Peyer's patch (tissue), 4 donors: ENCODE measurements around the gene GNG12. TPM values are rescaled to one million over a fixed set of nuclear protein-coding genes. Genes with fewer than 3 reads are reported as not detected.

Source experiments
- DNase-seq, 3 donors: peaks; one replicate each; pipeline ENCODE4 v3.0.0-alpha.2; 2017 to 2019
- H3K27ac ChIP-seq, 4 donors: fragments of 200-600 bp; sonication (generic); one replicate each; pipeline ENCODE4 v1.5.1; 2016 to 2019
- H3K27me3 ChIP-seq, 2 donors: fragments of 200-600 bp; sonication (generic); one replicate each; pipeline ENCODE4 v1.5.1; 2019
- H3K36me3 ChIP-seq, 3 donors: fragments of 200-600 bp; sonication (generic); one replicate each; pipeline ENCODE4 v1.5.1; 2016 to 2019
- H3K4me1 ChIP-seq, 4 donors: fragments of 200-600 bp; sonication (generic); one replicate each; pipeline ENCODE4 v1.5.1; 2016 to 2019
- H3K4me3 ChIP-seq, 4 donors: fragments of 200-600 bp; sonication (generic); 1 replicate in 3 of 4; 2 replicates in 1 of 4; pipeline ENCODE4 v1.5.1; 2016 to 2019; ENCODE audit warnings: mild to moderate bottlenecking in 1 of 4
- H3K9me3 ChIP-seq, 4 donors: fragments of 200-600 bp; sonication (generic); one replicate each; pipeline ENCODE4 v1.5.1; 2016 to 2019; ENCODE audit warnings: mild to moderate bottlenecking in 1 of 4
- POLR2A ChIP-seq, 2 donors: fragments of 450-650 bp; IDR thresholded peaks; one replicate each; pipeline ENCODE4 v1.5.1; 2017; ENCODE audit warnings: antibody characterized with exemption in 2 of 2, mild to moderate bottlenecking in 2 of 2, moderate library complexity in 2 of 2
- total RNA-seq, 4 donors: library from RNA; depleted of rRNA; stranded (reverse); fragments of >200 nt; gene quantifications; one replicate each; pipeline ENCODE4 v1.1.0, GENCODE V29; 2016
- TF ChIP-seq, protein P1 (sequence below), 6 experiments: fragments of 450-650 bp in 4 of 6; fragments of 200-600 bp in 2 of 6; sonication (generic) in 1 of 6; IDR thresholded peaks; one replicate each; pipeline ENCODE4 v1.5.1; 2017 to 2019; ENCODE audit warnings: antibody characterized with exemption in 6 of 6, mild to moderate bottlenecking in 3 of 6, moderate library complexity in 1 of 6

The GNG12 gene
- total RNA-seq, 4 donors from 2014 or later, result 61.9 to 271 (median 165) TPM

DNA sequence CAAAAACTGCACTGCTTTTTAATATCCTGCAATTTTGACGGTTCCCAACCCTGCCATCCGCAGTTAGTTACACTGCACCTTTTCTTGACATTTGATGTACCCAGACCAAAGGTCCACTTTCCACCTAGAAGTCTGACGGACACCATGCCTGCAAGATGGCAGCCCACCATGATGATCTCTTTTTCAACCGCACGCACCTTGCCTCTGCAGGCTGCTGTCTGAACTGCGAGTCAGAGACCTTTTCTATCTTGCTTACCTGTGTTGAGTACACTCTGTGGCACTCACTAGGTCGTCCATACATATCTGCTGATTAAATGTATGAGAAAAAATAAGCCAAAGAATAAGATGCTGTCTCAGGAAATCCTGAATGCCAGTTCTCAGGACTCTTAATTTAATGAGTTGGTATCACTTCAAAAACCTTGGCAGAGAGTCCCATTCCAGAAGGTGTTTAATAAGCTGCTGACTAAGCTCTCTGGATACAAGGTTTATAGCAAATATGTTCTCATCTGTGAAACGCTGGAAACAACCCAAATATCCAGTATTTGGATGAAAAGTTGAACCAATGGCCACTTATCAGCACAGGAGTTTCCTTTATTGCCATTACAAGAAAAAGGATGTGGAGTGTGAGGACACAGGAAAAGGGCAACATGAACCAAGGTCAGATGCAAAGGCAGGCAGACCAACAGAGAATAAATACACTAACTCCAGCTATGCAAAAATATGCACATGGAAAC is 37.9 kb downstream of the GNG12 start:
- Histone ChIP-seq H3K4me1 (peaks cover 0 to 19% (median 2%) of the 10 kb centered on the region in 4 donors), H3K9me3 (no peaks in the 10 kb centered on the region), H3K4me3 (no peak overlapping the region), H3K27ac (no peak overlapping the region), H3K36me3 (no peaks in the 10 kb centered on the region), H3K27me3 (no peaks in the 10 kb centered on the region)
- TF ChIP-seq, protein P1, sequence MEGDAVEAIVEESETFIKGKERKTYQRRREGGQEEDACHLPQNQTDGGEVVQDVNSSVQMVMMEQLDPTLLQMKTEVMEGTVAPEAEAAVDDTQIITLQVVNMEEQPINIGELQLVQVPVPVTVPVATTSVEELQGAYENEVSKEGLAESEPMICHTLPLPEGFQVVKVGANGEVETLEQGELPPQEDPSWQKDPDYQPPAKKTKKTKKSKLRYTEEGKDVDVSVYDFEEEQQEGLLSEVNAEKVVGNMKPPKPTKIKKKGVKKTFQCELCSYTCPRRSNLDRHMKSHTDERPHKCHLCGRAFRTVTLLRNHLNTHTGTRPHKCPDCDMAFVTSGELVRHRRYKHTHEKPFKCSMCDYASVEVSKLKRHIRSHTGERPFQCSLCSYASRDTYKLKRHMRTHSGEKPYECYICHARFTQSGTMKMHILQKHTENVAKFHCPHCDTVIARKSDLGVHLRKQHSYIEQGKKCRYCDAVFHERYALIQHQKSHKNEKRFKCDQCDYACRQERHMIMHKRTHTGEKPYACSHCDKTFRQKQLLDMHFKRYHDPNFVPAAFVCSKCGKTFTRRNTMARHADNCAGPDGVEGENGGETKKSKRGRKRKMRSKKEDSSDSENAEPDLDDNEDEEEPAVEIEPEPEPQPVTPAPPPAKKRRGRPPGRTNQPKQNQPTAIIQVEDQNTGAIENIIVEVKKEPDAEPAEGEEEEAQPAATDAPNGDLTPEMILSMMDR (IDR thresholded peaks at IDR 0.05), result peak in 1 of 6 experiments; percentile 10
- TF ChIP-seq POLR2A (IDR thresholded peaks at IDR 0.05), result no peak
- DNase-seq, result no peak

DNA sequence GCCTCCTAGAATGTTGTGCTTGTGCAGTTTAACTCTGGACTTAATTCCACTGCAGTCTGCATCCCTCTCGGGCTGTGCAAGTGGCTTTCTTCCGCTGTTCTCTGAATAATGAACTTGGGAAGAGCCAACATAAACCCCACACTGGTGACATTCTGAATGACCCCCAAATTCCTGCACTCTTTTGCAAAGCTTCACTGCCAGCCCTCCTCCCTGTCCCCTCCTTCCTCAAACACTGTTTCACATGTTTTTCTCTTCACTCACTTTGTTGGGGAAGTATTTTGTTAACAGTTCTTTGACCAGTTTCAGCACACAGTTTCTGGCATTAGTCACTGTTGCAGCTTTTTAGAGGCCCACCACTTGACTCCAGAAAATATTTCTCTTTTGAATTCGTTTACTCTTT is 39.7 kb downstream of the GNG12 start:
- Histone ChIP-seq H3K4me1 (peaks cover 0 to 19% (median 2%) of the 10 kb centered on the region in 4 donors), H3K4me3 (no peak overlapping the region), H3K27ac (peak overlapping the region in 3 of 4 donors; percentile 52 to 68 (median 54)), H3K27me3 (no peaks in the 10 kb centered on the region), H3K36me3 (no peaks in the 10 kb centered on the region), H3K9me3 (no peaks in the 10 kb centered on the region)
- no peak for TF ChIP-seq POLR2A (IDR thresholded peaks at IDR 0.05)
- DNase-seq, result no peak

- Histone ChIP-seq H3K27ac (peak overlapping the region in 3 of 4 donors; percentile 54 to 68 (median 61)), H3K4me1 (peaks cover 0 to 19% (median 2%) of the 10 kb centered on the region in 4 donors), H3K9me3 (no peaks in the 10 kb centered on the region), H3K27me3 (no peaks in the 10 kb centered on the region), H3K4me3 (no peak overlapping the region), H3K36me3 (no peaks in the 10 kb centered on the region)
- no peak for DNase-seq
- TF ChIP-seq, protein P1 (IDR thresholded peaks at IDR 0.05), result no peak
- no peak for TF ChIP-seq POLR2A (IDR thresholded peaks at IDR 0.05)
Measured at GRCh38 chr1:67792741-67793458, 40.4 kb downstream of the GNG12 start.

DNA sequence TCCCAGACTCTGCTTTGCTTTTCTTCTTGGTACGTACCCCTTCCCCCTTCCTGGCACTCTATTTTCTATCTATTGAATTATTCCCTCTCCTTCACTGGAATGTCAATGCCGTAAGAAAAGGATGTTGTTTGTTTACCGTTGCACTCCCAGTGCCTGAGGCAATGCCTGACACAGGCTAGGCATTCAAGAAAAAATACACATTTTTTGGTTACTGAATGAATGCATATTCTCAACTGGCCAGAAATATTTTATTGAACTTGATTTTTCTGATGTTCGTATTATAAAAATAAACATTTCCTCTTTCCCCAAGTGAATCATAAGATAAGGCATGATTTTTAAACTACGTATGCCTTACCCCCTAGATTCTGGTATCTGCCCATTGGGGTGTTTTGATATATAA is 41.2 kb downstream of the GNG12 start:
- H3K36me3 ChIP-seq, result no peaks in the 10 kb centered on the region
- H3K27ac ChIP-seq, result peak overlapping the region in 2 of 4 donors; percentile 61 to 68
- H3K27me3 ChIP-seq, result no peaks in the 10 kb centered on the region
- no peak overlapping the region for H3K4me3 ChIP-seq
- H3K9me3 ChIP-seq, result no peaks in the 10 kb centered on the region
- no peak for DNase-seq
- peaks cover 0 to 19% (median 2%) of the 10 kb centered on the region in 4 donors for H3K4me1 ChIP-seq
- TF ChIP-seq, protein P1 (IDR thresholded peaks at IDR 0.05), result no peak
- no peak for TF ChIP-seq POLR2A (IDR thresholded peaks at IDR 0.05)

- H3K36me3 ChIP-seq, result no peaks in the 10 kb centered on the region
- no peaks in the 10 kb centered on the region for H3K27me3 ChIP-seq
- no peak overlapping the region for H3K4me3 ChIP-seq
- DNase-seq, result no peak
- H3K9me3 ChIP-seq, result no peaks in the 10 kb centered on the region
- H3K27ac ChIP-seq, result peak overlapping the region in 2 of 4 donors; percentile 39 to 61
- peaks cover 0 to 19% (median 2%) of the 10 kb centered on the region in 4 donors for H3K4me1 ChIP-seq
- TF ChIP-seq, protein P1 (IDR thresholded peaks at IDR 0.05), result no peak
- TF ChIP-seq POLR2A (IDR thresholded peaks at IDR 0.05), result no peak
Measured at GRCh38 chr1:67791686-67792085, 41.6 kb downstream of the GNG12 start.

GRCh38 chr1:67791261-67791660 is 42.0 kb downstream of the GNG12 start:
- TF ChIP-seq, protein P1 (IDR thresholded peaks at IDR 0.05), result no peak
- TF ChIP-seq POLR2A (IDR thresholded peaks at IDR 0.05), result no peak
- Histone ChIP-seq H3K4me1 (peaks cover 0 to 19% (median 2%) of the 10 kb centered on the region in 4 donors), H3K4me3 (no peak overlapping the region), H3K9me3 (no peaks in the 10 kb centered on the region), H3K27ac (peak overlapping the region in 2 of 4 donors; percentile 39 to 61), H3K27me3 (no peaks in the 10 kb centered on the region), H3K36me3 (no peaks in the 10 kb centered on the region)
- no peak for DNase-seq
